CD8-positive, alpha-beta memory T cell (primary cell): Measurements from ENCODE around the gene RFX7. TPM values are rescaled to one million over a fixed set of nuclear protein-coding genes. Genes with fewer than 3 reads are reported as not detected.

Experiments used
- CTCF ChIA-PET: fragments of 350-600 bp; sonication (Branson Sonifier 250); formaldehyde crosslinking; loops from one replicate; lab custom pipeline; 2021; ENCODE audit warnings: antibody characterized with exemption; lab: Charles Lee
- POLR2A ChIA-PET: fragments of 350-600 bp; sonication (Branson Sonifier 250); formaldehyde crosslinking; loops from one replicate; lab custom pipeline; 2021; ENCODE audit warnings: antibody characterized with exemption; lab: Charles Lee
- DNase-seq, 5 donors: peaks; one replicate each; pipeline versions ENCODE4 v3.0.0 to v3.0.0-alpha.2; 2020 to 2022; ENCODE audit warnings: mixed read lengths in 1 of 5
- H3K27ac ChIP-seq: one replicate; pipeline ENCODE4 v1.7.0; 2013; ENCODE audit warnings: low read depth, mild to moderate bottlenecking, low read length, moderate library complexity
- H3K27me3 ChIP-seq: 2 replicates; pipeline ENCODE4 v1.7.0; 2013; ENCODE audit warnings: low read length, mild to moderate bottlenecking; ENCODE audit not compliant: insufficient read depth, poor library complexity, severe bottlenecking
- H3K36me3 ChIP-seq: 2 replicates; pipeline ENCODE4 v1.7.0; 2013; ENCODE audit warnings: mild to moderate bottlenecking, low read length, moderate library complexity; ENCODE audit not compliant: insufficient read depth
- H3K4me1 ChIP-seq: 2 replicates; pipeline ENCODE4 v1.7.0; 2013; ENCODE audit warnings: mild to moderate bottlenecking, low read length, moderate library complexity; ENCODE audit not compliant: insufficient read depth
- H3K4me3 ChIP-seq: 2 replicates; pipeline ENCODE4 v1.7.0; 2013; ENCODE audit warnings: mild to moderate bottlenecking, low read length
- H3K9me3 ChIP-seq: 2 replicates; pipeline ENCODE4 v1.7.0; 2013; ENCODE audit warnings: mild to moderate bottlenecking, low read length
- H3K27ac Mint-ChIP-seq, 8 donors: one replicate each; pipeline ENCODE4 v1.8.0; 2020 to 2021; ENCODE audit warnings: mixed read lengths in 8 of 8, mild to moderate bottlenecking in 6 of 8, inconsistent platforms in 3 of 8, moderate library complexity in 3 of 8
- H3K27me3 Mint-ChIP-seq, 2 donors: one replicate each; pipeline ENCODE4 v1.8.0; 2020 to 2021; ENCODE audit warnings: mixed read lengths in 2 of 2, mild to moderate bottlenecking in 1 of 2, moderate library complexity in 1 of 2
- H3K36me3 Mint-ChIP-seq, 3 donors: one replicate each; pipeline ENCODE4 v1.8.0; 2020 to 2021; ENCODE audit warnings: mixed read lengths in 3 of 3, inconsistent platforms in 1 of 3, mild to moderate bottlenecking in 1 of 3
- H3K4me1 Mint-ChIP-seq, 3 donors: one replicate each; pipeline ENCODE4 v1.8.0; 2020 to 2021; ENCODE audit warnings: mixed read lengths in 3 of 3, inconsistent platforms in 1 of 3, mild to moderate bottlenecking in 1 of 3
- H3K4me3 Mint-ChIP-seq, 7 donors: one replicate each; pipeline ENCODE4 v1.8.0; 2020 to 2021; ENCODE audit warnings: mixed read lengths in 7 of 7, mild to moderate bottlenecking in 6 of 7, moderate library complexity in 4 of 7, inconsistent platforms in 2 of 7
- H3K9me3 Mint-ChIP-seq, 5 donors: one replicate each; pipeline ENCODE4 v1.8.0; 2020 to 2022; ENCODE audit warnings: mixed read lengths in 5 of 5, mild to moderate bottlenecking in 3 of 5, moderate library complexity in 2 of 5, inconsistent platforms in 1 of 5
- polyA plus RNA-seq: library from polyadenylated mRNA; unstranded; fragments of 300-500 nt; fragmentation: Illumina TruSeq; gene quantifications from one replicate; pipeline ENCODE4 v1.2.3, GENCODE V29; 2021
- total RNA-seq, 2 experiments: library from RNA; stranded (reverse); gene quantifications; one replicate each; pipeline ENCODE4 v1.2.3, GENCODE V29; 2021

The RFX7 gene
- total and polyA plus RNA-seq, 3 experiments from 2014 or later = 3.5 to 35.2 (median 30.3) TPM

GRCh38 chr15:56105855-56106254 is 137.8 kb downstream of the RFX7 start:
- Mint-ChIP-seq H3K4me3 (no peak overlapping the region), H3K36me3 (peaks cover 3 to 47% (median 15%) of the 10 kb centered on the region in 3 donors), H3K27ac (peak overlapping the region in 1 of 8 donors; percentile 38), H3K4me1 (peaks cover 7 to 15% (median 8%) of the 10 kb centered on the region in 3 donors), H3K9me3 (no peaks in the 10 kb centered on the region), H3K27me3 (no peaks in the 10 kb centered on the region)
- Histone ChIP-seq H3K27me3 (no peaks in the 10 kb centered on the region), H3K9me3 (no peaks in the 10 kb centered on the region), H3K36me3 (peaks cover 7% of the 10 kb centered on the region), H3K4me1 (no peaks in the 10 kb centered on the region), H3K27ac (no peak overlapping the region), H3K4me3 (no peak overlapping the region)
- ChIA-PET CTCF (no interaction called here), POLR2A (no interaction called here)
- DNase-seq = no peak

DNA sequence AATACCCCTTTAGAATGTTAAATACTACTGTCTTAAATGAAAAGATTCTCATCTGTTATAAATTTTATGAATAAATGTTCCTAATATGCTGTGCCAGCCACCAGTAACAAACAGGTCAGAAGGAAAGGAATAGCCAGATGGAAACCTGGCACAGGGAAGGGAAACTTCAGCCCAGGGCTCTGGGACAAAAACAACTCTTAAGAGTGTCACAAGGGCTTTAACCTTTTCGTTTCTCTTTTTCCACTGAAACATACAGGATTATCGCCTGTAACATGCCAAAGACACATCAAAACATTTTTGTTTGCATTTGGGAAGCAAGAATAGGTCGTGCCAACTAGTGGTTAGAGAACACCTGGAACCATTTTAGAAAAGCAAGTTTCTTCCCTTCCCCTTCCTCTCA is 141.2 kb downstream of the RFX7 start:
- no peak for DNase-seq
- H3K27ac Mint-ChIP-seq = no peak overlapping the region
- peaks cover 4 to 61% (median 13%) of the 10 kb centered on the region in 3 donors for H3K36me3 Mint-ChIP-seq
- H3K36me3 ChIP-seq = peaks cover 12% of the 10 kb centered on the region
- H3K4me3 ChIP-seq = no peak overlapping the region
- no peaks in the 10 kb centered on the region for H3K4me1 ChIP-seq
- H3K9me3 ChIP-seq = no peaks in the 10 kb centered on the region
- H3K4me3 Mint-ChIP-seq = no peak overlapping the region
- no peaks in the 10 kb centered on the region for H3K9me3 Mint-ChIP-seq
- ChIA-PET CTCF (no interaction called here), POLR2A (interaction anchor here (0.6 kb wide), 1 partner anchor 282 kb away, joined by 5 read pairs; no protein-coding TSS in a partner anchor)
- H3K27me3 Mint-ChIP-seq = no peaks in the 10 kb centered on the region
- no peaks in the 10 kb centered on the region for H3K27me3 ChIP-seq
- no peak overlapping the region for H3K27ac ChIP-seq
- peaks cover 0 to 3% (median 1%) of the 10 kb centered on the region in 3 donors for H3K4me1 Mint-ChIP-seq

- Mint-ChIP-seq H3K4me1 (no peaks in the 10 kb centered on the region), H3K9me3 (no peaks in the 10 kb centered on the region), H3K27me3 (no peaks in the 10 kb centered on the region), H3K4me3 (no peak overlapping the region), H3K27ac (peak overlapping the region in 2 of 8 donors; percentile 32 to 50), H3K36me3 (peaks cover 30 to 80% (median 34%) of the 10 kb centered on the region in 3 donors)
- CTCF ChIA-PET = no interaction called here
- no peaks in the 10 kb centered on the region for H3K27me3 ChIP-seq
- no peak for DNase-seq
- H3K9me3 ChIP-seq = no peaks in the 10 kb centered on the region
- no peaks in the 10 kb centered on the region for H3K4me1 ChIP-seq
- no peak overlapping the region for H3K27ac ChIP-seq
- peaks cover 26% of the 10 kb centered on the region for H3K36me3 ChIP-seq
- H3K4me3 ChIP-seq = no peak overlapping the region
- POLR2A ChIA-PET = no interaction called here
Measured at GRCh38 chr15:56099311-56099710, 144.4 kb downstream of the RFX7 start.

GRCh38 chr15:56098195-56098863 is 145.3 kb downstream of the RFX7 start:
- DNase-seq = no peak
- H3K9me3 ChIP-seq = no peaks in the 10 kb centered on the region
- Mint-ChIP-seq H3K36me3 (peaks cover 35 to 85% (median 44%) of the 10 kb centered on the region in 3 donors), H3K9me3 (no peaks in the 10 kb centered on the region), H3K27ac (no peak overlapping the region), H3K27me3 (no peaks in the 10 kb centered on the region), H3K4me1 (no peaks in the 10 kb centered on the region), H3K4me3 (no peak overlapping the region)
- H3K27ac ChIP-seq = no peak overlapping the region
- CTCF ChIA-PET = no interaction called here
- H3K36me3 ChIP-seq = peaks cover 26% of the 10 kb centered on the region
- no peak overlapping the region for H3K4me3 ChIP-seq
- no peaks in the 10 kb centered on the region for H3K27me3 ChIP-seq
- no peaks in the 10 kb centered on the region for H3K4me1 ChIP-seq
- POLR2A ChIA-PET = no interaction called here

DNA sequence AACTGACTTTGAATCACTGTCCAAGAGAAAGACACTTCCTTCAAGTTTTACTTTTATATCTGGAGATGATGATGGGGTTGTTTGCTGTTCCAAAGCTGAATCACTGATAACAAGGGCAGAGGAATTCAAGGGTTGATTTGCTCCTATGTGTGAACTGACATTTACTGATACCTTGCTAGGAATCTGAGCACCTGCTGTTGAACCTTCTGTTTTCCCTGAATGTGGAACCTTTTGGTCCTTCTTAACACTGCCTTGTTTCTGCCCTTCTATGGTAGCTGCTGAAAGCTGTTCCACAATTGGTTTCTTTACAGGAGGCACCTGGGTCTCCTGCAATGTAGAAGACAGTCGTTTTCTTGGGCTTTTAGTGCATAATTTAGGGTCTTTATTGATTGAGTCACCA is 148.3 kb downstream of the RFX7 start:
- DNase-seq = no peak
- H3K27ac ChIP-seq = no peak overlapping the region
- no peaks in the 10 kb centered on the region for H3K4me1 ChIP-seq
- peaks cover 0 to 2% (median 0%) of the 10 kb centered on the region in 3 donors for H3K4me1 Mint-ChIP-seq
- CTCF ChIA-PET = interaction anchor here (1.1 kb wide), 1 partner anchor 156 kb away, joined by 3 read pairs; no protein-coding TSS in a partner anchor
- H3K36me3 Mint-ChIP-seq = peaks cover 38 to 71% (median 53%) of the 10 kb centered on the region in 3 donors
- H3K9me3 Mint-ChIP-seq = no peaks in the 10 kb centered on the region
- no peak overlapping the region for H3K27ac Mint-ChIP-seq
- H3K4me3 Mint-ChIP-seq = no peak overlapping the region
- H3K27me3 ChIP-seq = no peaks in the 10 kb centered on the region
- peaks cover 22% of the 10 kb centered on the region for H3K36me3 ChIP-seq
- no peak overlapping the region for H3K4me3 ChIP-seq
- no peaks in the 10 kb centered on the region for H3K27me3 Mint-ChIP-seq
- POLR2A ChIA-PET = no interaction called here
- H3K9me3 ChIP-seq = no peaks in the 10 kb centered on the region

GRCh38 chr15:56094171-56094570 is 149.5 kb downstream of the RFX7 start:
- Mint-ChIP-seq H3K9me3 (no peaks in the 10 kb centered on the region), H3K27ac (no peak overlapping the region), H3K4me3 (no peak overlapping the region), H3K36me3 (peaks cover 35 to 62% (median 56%) of the 10 kb centered on the region in 3 donors), H3K4me1 (peaks cover 4 to 5% (median 5%) of the 10 kb centered on the region in 3 donors), H3K27me3 (no peaks in the 10 kb centered on the region)
- DNase-seq = no peak
- no peak overlapping the region for H3K4me3 ChIP-seq
- no peak overlapping the region for H3K27ac ChIP-seq
- CTCF ChIA-PET = interaction anchor here (0.7 kb wide), 1 partner anchor 151 kb away, joined by 3 read pairs; no protein-coding TSS in a partner anchor
- no peaks in the 10 kb centered on the region for H3K27me3 ChIP-seq
- H3K9me3 ChIP-seq = no peaks in the 10 kb centered on the region
- H3K4me1 ChIP-seq = no peaks in the 10 kb centered on the region
- POLR2A ChIA-PET = no interaction called here
- H3K36me3 ChIP-seq = peaks cover 18% of the 10 kb centered on the region

GRCh38 chr15:56088389-56088788 is 155.3 kb downstream of the RFX7 start:
- no peak for DNase-seq
- peaks cover 4 to 16% (median 9%) of the 10 kb centered on the region in 3 donors for H3K36me3 Mint-ChIP-seq
- Histone ChIP-seq H3K4me1 (no peaks in the 10 kb centered on the region), H3K4me3 (no peak overlapping the region), H3K27ac (no peak overlapping the region), H3K9me3 (no peaks in the 10 kb centered on the region), H3K36me3 (peaks cover 3% of the 10 kb centered on the region), H3K27me3 (no peaks in the 10 kb centered on the region)
- H3K4me3 Mint-ChIP-seq = no peak overlapping the region
- POLR2A ChIA-PET = interaction anchor here (0.6 kb wide), 1 partner anchor 624 kb away, joined by 6 read pairs; no protein-coding TSS in a partner anchor
- no peak overlapping the region for H3K27ac Mint-ChIP-seq
- H3K9me3 Mint-ChIP-seq = peaks cover 0 to 2% (median 0%) of the 10 kb centered on the region in 5 donors
- H3K4me1 Mint-ChIP-seq = peaks cover 5 to 15% (median 7%) of the 10 kb centered on the region in 3 donors
- peaks cover 3 to 4% of the 10 kb centered on the region in 2 donors for H3K27me3 Mint-ChIP-seq
- CTCF ChIA-PET = no interaction called here

- H3K4me1 Mint-ChIP-seq = peaks cover 5 to 15% (median 6%) of the 10 kb centered on the region in 3 donors
- H3K27me3 Mint-ChIP-seq = peaks cover 6 to 8% of the 10 kb centered on the region in 2 donors
- no peak overlapping the region for H3K27ac ChIP-seq
- no peaks in the 10 kb centered on the region for H3K9me3 ChIP-seq
- H3K4me3 ChIP-seq = no peak overlapping the region
- no peaks in the 10 kb centered on the region for H3K27me3 ChIP-seq
- H3K9me3 Mint-ChIP-seq = peaks cover 0 to 2% (median 0%) of the 10 kb centered on the region in 5 donors
- ChIA-PET POLR2A (no interaction called here), CTCF (interaction anchor here (1.1 kb wide), 1 partner anchor 32 kb away, joined by 3 read pairs; no protein-coding TSS in a partner anchor)
- peaks cover under 1% of the 10 kb centered on the region for H3K36me3 ChIP-seq
- H3K36me3 Mint-ChIP-seq = peaks cover 1 to 9% (median 2%) of the 10 kb centered on the region in 3 donors
- H3K27ac Mint-ChIP-seq = no peak overlapping the region
- DNase-seq = no peak
- H3K4me1 ChIP-seq = no peaks in the 10 kb centered on the region
- H3K4me3 Mint-ChIP-seq = no peak overlapping the region
Measured at GRCh38 chr15:56086566-56086965, 157.1 kb downstream of the RFX7 start.
